Astrocyte of the cerebellum (primary cell): ENCODE measurements around the gene SFT2D1.

Source experiments
- DNase-seq: peaks from one replicate; pipeline ENCODE4 v3.0.0-alpha.2; 2011; ENCODE audit warnings: low read depth
- H3K4me3 ChIP-seq: 2 replicates; pipeline ENCODE4 v1.5.1; 2011; ENCODE audit warnings: mild to moderate bottlenecking, low read depth, low read length, moderate library complexity
- CTCF ChIP-seq: IDR thresholded peaks from 2 replicates; pipeline ENCODE4 v1.5.1; 2012; ENCODE audit warnings: low read length, low read depth, moderate library complexity, mild to moderate bottlenecking; ENCODE audit errors: missing control alignments
- in situ Hi-C: cut with HindIII; loops from 2 replicates; pipeline ENCODE4 v1.10.0; 2017; ENCODE audit warnings: low sequenced_read_pairs

Gene SFT2D1

GRCh38 chr6:166379103-166379586, 36.8 kb upstream of the SFT2D1 start:
- in situ Hi-C loops: no loop called here
- no peak for DNase-seq
- H3K4me3 ChIP-seq: no peak overlapping the region
- no peak for TF ChIP-seq CTCF

GRCh38 chr6:166377721-166378120, 35.4 kb upstream of the SFT2D1 start:
- no peak for DNase-seq
- H3K4me3 ChIP-seq: no peak overlapping the region
- in situ Hi-C loops: no loop called here
- no peak for TF ChIP-seq CTCF

GRCh38 chr6:166375013-166375412, 32.7 kb upstream of the SFT2D1 start:
- in situ Hi-C loops: no loop called here

GRCh38 chr6:166370489-166370888, 28.1 kb upstream of the SFT2D1 start:
- in situ Hi-C loops: no loop called here
- DNase-seq: no peak
- H3K4me3 ChIP-seq: no peak overlapping the region
- TF ChIP-seq CTCF: no peak

More at GRCh38 chr6:166375013-166375412, 32.7 kb upstream of the SFT2D1 start:
- no peak for TF ChIP-seq CTCF
- no peak for DNase-seq
- no peak overlapping the region for H3K4me3 ChIP-seq

GRCh38 chr6:166369782-166370181, 27.4 kb upstream of the SFT2D1 start:
- in situ Hi-C loops: no loop called here
- DNase-seq: no peak
- TF ChIP-seq CTCF: no peak
- no peak overlapping the region for H3K4me3 ChIP-seq

GRCh38 chr6:166366921-166367320, 24.6 kb upstream of the SFT2D1 start:
- TF ChIP-seq CTCF: no peak
- no peak for DNase-seq
- no peak overlapping the region for H3K4me3 ChIP-seq
- in situ Hi-C loops: no loop called here

GRCh38 chr6:166365806-166366205, 23.5 kb upstream of the SFT2D1 start:
- TF ChIP-seq CTCF: no peak
- in situ Hi-C loops: no loop called here
- DNase-seq: no peak
- no peak overlapping the region for H3K4me3 ChIP-seq
